H1 (cell line): Measurements from ENCODE around the gene MICALL2. TPM values are rescaled to one million over a fixed set of nuclear protein-coding genes. Genes with fewer than 3 reads are reported as not detected.

ENCODE experiments used
- CTCF ChIA-PET: fragments of 300-600 bp; sonication (Branson Sonifier 250); formaldehyde crosslinking; loops from one replicate; lab custom pipeline; 2021; ENCODE audit not compliant: partially characterized antibody; lab: Charles Lee
- POLR2A ChIA-PET: fragments of 300-600 bp; sonication (Branson Sonifier 250); formaldehyde crosslinking; loops from one replicate; lab custom pipeline; 2021; ENCODE audit warnings: inconsistent platforms; ENCODE audit not compliant: partially characterized antibody; lab: Charles Lee
- DNase-seq, 2 experiments: peaks; one replicate each; pipeline versions ENCODE4 v3.0.0 to v3.0.0-alpha.2; 2010 to 2022; ENCODE audit warnings: low spot score in 2 of 2, low read depth in 1 of 2, mixed read lengths in 1 of 2
- FAIRE-seq: peaks from 2 replicates; lab custom pipeline; 2011; peaks lifted over from hg19 to GRCh38; lab: Jason Lieb, UNC
- H2AFZ ChIP-seq: 2 replicates; pipeline ENCODE4 v1.8.1; 2012; ENCODE audit warnings: low read length, inconsistent platforms
- H2AK5ac ChIP-seq: 2 replicates; pipeline ENCODE4 v1.6.1; 2013; ENCODE audit warnings: low read depth, low read length
- H2BK120ac ChIP-seq: replicated peaks from 2 replicates; pipeline ENCODE3; 2013; ENCODE audit warnings: low read depth, low read length, inconsistent platforms
- H2BK12ac ChIP-seq: 2 replicates; pipeline ENCODE4 v1.6.1; 2013; ENCODE audit warnings: low read depth, low read length
- H2BK15ac ChIP-seq: 2 replicates; pipeline ENCODE4 v1.6.1; 2013; ENCODE audit warnings: low read length
- H2BK20ac ChIP-seq: 2 replicates; pipeline ENCODE4 v1.6.1; 2013; ENCODE audit warnings: low read length
- H2BK5ac ChIP-seq: 2 replicates; pipeline ENCODE4 v1.6.1; 2013; ENCODE audit warnings: low read depth, low read length
- H3K14ac ChIP-seq: 2 replicates; pipeline ENCODE4 v1.6.1; 2013; ENCODE audit warnings: inconsistent platforms; ENCODE audit not compliant: insufficient read length
- H3K18ac ChIP-seq: 2 replicates; pipeline ENCODE4 v1.6.1; 2013; ENCODE audit warnings: low read length; ENCODE audit errors: extremely low read depth
- H3K23ac ChIP-seq: 2 replicates; pipeline ENCODE4 v1.6.1; 2013; ENCODE audit warnings: inconsistent platforms; ENCODE audit not compliant: insufficient read length
- H3K23me2 ChIP-seq: 2 replicates; pipeline ENCODE4 v1.6.1; 2013; ENCODE audit warnings: low read depth, low read length
- H3K27ac ChIP-seq: 2 replicates; pipeline ENCODE4 v1.6.1; 2011; ENCODE audit warnings: low read depth, low read length, inconsistent platforms
- H3K27me3 ChIP-seq, 4 experiments: replicated peaks in 1 of 4; 1 replicate in 1 of 4; 2 replicates in 3 of 4; pipeline versions ENCODE4 v1.6.1 to v1.8.1; 2011 to 2013; ENCODE audit warnings: low read length in 3 of 4, mild to moderate bottlenecking in 3 of 4, inconsistent platforms in 2 of 4, mixed read lengths in 2 of 4, moderate library complexity in 1 of 4; ENCODE audit not compliant: control insufficient read depth in 3 of 4, insufficient read depth in 3 of 4; ENCODE audit errors: extremely low read depth in 1 of 4
- H3K36me3 ChIP-seq, 4 experiments: 2 replicates each; pipeline versions ENCODE4 v1.6.1 to v1.8.1; 2011 to 2013; ENCODE audit warnings: mild to moderate bottlenecking in 4 of 4, low read length in 3 of 4, moderate library complexity in 2 of 4, control low read depth in 1 of 4, inconsistent platforms in 1 of 4; ENCODE audit not compliant: insufficient read depth in 4 of 4, control insufficient read depth in 2 of 4
- H3K4ac ChIP-seq: replicated peaks from 2 replicates; pipeline ENCODE3; 2013; ENCODE audit warnings: low read length, low read depth, mixed read lengths, inconsistent platforms; ENCODE audit not compliant: insufficient read length
- H3K4me1 ChIP-seq, 4 experiments: replicated peaks in 1 of 4; 1 replicate in 1 of 4; 2 replicates in 3 of 4; pipeline versions ENCODE4 v1.6.1 to v1.8.1; 2011 to 2013; ENCODE audit warnings: low read length in 3 of 4, inconsistent platforms in 2 of 4, mixed read lengths in 1 of 4; ENCODE audit not compliant: insufficient read depth in 4 of 4, control insufficient read depth in 3 of 4
- H3K4me2 ChIP-seq, 2 experiments: 2 replicates each; pipeline versions ENCODE4 v1.6.1 to v1.8.1; 2011 to 2013; ENCODE audit warnings: low read depth in 2 of 2, low read length in 2 of 2, control low read depth in 1 of 2, inconsistent platforms in 1 of 2, mild to moderate bottlenecking in 1 of 2; ENCODE audit not compliant: insufficient read depth in 1 of 2
- H3K4me3 ChIP-seq, 4 experiments: fragments of 200-600, 300-600 bp in 1 of 4; sonication (generic), shearing (Covaris generic), sonication (Bioruptor Twin) in 1 of 4; 2 replicates each; pipeline versions ENCODE4 v1.5.1 to v1.8.1; 2011 to 2016; ENCODE audit warnings: low read length in 4 of 4, low read depth in 3 of 4, control low read depth in 2 of 4, inconsistent platforms in 2 of 4, mild to moderate bottlenecking in 2 of 4, mixed read lengths in 1 of 4, moderate library complexity in 1 of 4; ENCODE audit not compliant: insufficient read depth in 2 of 4; ENCODE audit errors: extremely low read depth in 1 of 4
- H3K56ac ChIP-seq: replicated peaks from 2 replicates; pipeline ENCODE3; 2013; ENCODE audit warnings: low read depth, mild to moderate bottlenecking, mixed read lengths, low read length, inconsistent platforms; ENCODE audit not compliant: insufficient read length
- H3K79me1 ChIP-seq: 2 replicates; pipeline ENCODE4 v1.6.1; 2013; ENCODE audit warnings: low read depth, low read length, control low read depth
- H3K79me2 ChIP-seq, 2 experiments: 2 replicates each; pipeline versions ENCODE4 v1.6.1 to v1.8.1; 2012 to 2013; ENCODE audit warnings: low read length in 2 of 2, mild to moderate bottlenecking in 2 of 2, inconsistent platforms in 1 of 2; ENCODE audit not compliant: insufficient read depth in 2 of 2, control insufficient read depth in 1 of 2
- H3K9ac ChIP-seq, 4 experiments: replicated peaks in 1 of 4; 1 replicate in 1 of 4; 2 replicates in 3 of 4; pipeline versions ENCODE4 v1.6.1 to v1.8.1; 2011 to 2013; ENCODE audit warnings: low read depth in 3 of 4, low read length in 3 of 4, control low read depth in 2 of 4, mild to moderate bottlenecking in 2 of 4, moderate library complexity in 2 of 4, inconsistent platforms in 1 of 4; ENCODE audit errors: extremely low read depth in 1 of 4
- H3K9me3 ChIP-seq, 2 experiments: 2 replicates each; pipeline versions ENCODE4 v1.6.1 to v1.8.1; 2012 to 2013; ENCODE audit warnings: mild to moderate bottlenecking in 2 of 2, moderate library complexity in 2 of 2, control low read depth in 1 of 2, inconsistent platforms in 1 of 2, low read depth in 1 of 2, low read length in 1 of 2, mixed read lengths in 1 of 2; ENCODE audit not compliant: insufficient read depth in 2 of 2
- H4K20me1 ChIP-seq, 2 experiments: replicated peaks in 1 of 2; 2 replicates each; pipeline versions ENCODE3 to v1.8.1; 2011 to 2013; ENCODE audit warnings: inconsistent platforms in 2 of 2, low read length in 2 of 2, mild to moderate bottlenecking in 1 of 2; ENCODE audit not compliant: insufficient read depth in 2 of 2, control insufficient read depth in 1 of 2
- H4K5ac ChIP-seq: 2 replicates; pipeline ENCODE4 v1.6.1; 2013; ENCODE audit warnings: low read length, low read depth, mixed read lengths, inconsistent platforms; ENCODE audit not compliant: insufficient read length
- H4K8ac ChIP-seq: 2 replicates; pipeline ENCODE4 v1.8.0; 2013; ENCODE audit warnings: mild to moderate bottlenecking, moderate library complexity, low read length, inconsistent platforms; ENCODE audit not compliant: insufficient read depth; ENCODE audit errors: extremely low read depth
- H4K91ac ChIP-seq: replicated peaks from 2 replicates; pipeline ENCODE3; 2013; ENCODE audit warnings: low read length, mixed read lengths, inconsistent platforms; ENCODE audit not compliant: insufficient read length
- CHD2 ChIP-seq: IDR thresholded peaks from 2 replicates; pipeline ENCODE4 v1.6.1; 2012; ENCODE audit warnings: low read length, improper control_type of control experiment
- EZH2 ChIP-seq: fragments of 200-600 bp; sonication (generic); IDR thresholded peaks from 2 replicates; pipeline ENCODE4 v1.7.1; 2012; ENCODE audit warnings: low read depth, mild to moderate bottlenecking, moderate library complexity, low read length, inconsistent platforms; ENCODE audit not compliant: severe bottlenecking
- HDAC2 ChIP-seq, 2 experiments: fragments of 300-600 bp in 1 of 2; sonication (generic) in 1 of 2; IDR thresholded peaks; 2 replicates each; pipeline ENCODE4 v1.6.1; 2011 to 2012; ENCODE audit warnings: low read depth in 2 of 2, low read length in 2 of 2, mild to moderate bottlenecking in 2 of 2, moderate library complexity in 2 of 2, borderline replicate concordance in 1 of 2, inconsistent platforms in 1 of 2
- SIRT6 ChIP-seq: IDR thresholded peaks from one replicate; pipeline ENCODE4 v1.7.1; 2012; ENCODE audit warnings: low read length, inconsistent platforms
- SIX5 ChIP-seq: IDR thresholded peaks from 2 replicates; pipeline ENCODE4 v1.6.1; 2011; ENCODE audit warnings: mild to moderate bottlenecking, low read depth, low read length
- WGBS, 2 experiments: shearing (Covaris generic) in 1 of 2; methylation state at CpG; one replicate each; pipeline versions ENCODE4 v1.1.6 to v1.1.7; 2013 to 2015; ENCODE audit warnings: low lambda C conversion rate in 2 of 2, mixed read lengths in 2 of 2, inconsistent platforms in 1 of 2, low coverage in 1 of 2, missing lambda C conversion rate in 1 of 2; ENCODE audit not compliant: insufficient replicate concordance in 2 of 2, insufficient coverage in 1 of 2, insufficient read length in 1 of 2; ENCODE audit errors: extremely low coverage in 1 of 2, missing lambda C conversion rate in 1 of 2; 5-methylcytosine and 5-hydroxymethylcytosine counted together
- polyA plus RNA-seq, 7 experiments: library from polyadenylated mRNA; depleted of rRNA in 3 of 7; stranded (reverse) in 5 of 7; unstranded in 2 of 7; fragments of >200 nt in 5 of 7; fragments of 200-250 nt in 2 of 7; gene quantifications; 1 replicate in 5 of 7; 2 replicates in 1 of 7; 4 replicates in 1 of 7; pipeline versions ENCODE4 v1.2.1 to v1.2.3, GENCODE V29; 2011 to 2013; ENCODE audit warnings: missing spikeins in 2 of 7, mixed read lengths in 2 of 7
- total RNA-seq: library from RNA; stranded (reverse); fragmentation: NEBNext Ultra II Directional; extraction: Animal tissue kit (Norgen Biotek cat#: 25700); gene quantifications from 2 replicates; pipeline ENCODE4 v1.2.1, GENCODE V29; 2021

Gene MICALL2
- total and polyA plus RNA-seq, 2 of the 8 experiments (the other 6 are each of a cell fraction or from before 2014, with no cell fraction given) = 5.3 to 8.5 TPM

DNA sequence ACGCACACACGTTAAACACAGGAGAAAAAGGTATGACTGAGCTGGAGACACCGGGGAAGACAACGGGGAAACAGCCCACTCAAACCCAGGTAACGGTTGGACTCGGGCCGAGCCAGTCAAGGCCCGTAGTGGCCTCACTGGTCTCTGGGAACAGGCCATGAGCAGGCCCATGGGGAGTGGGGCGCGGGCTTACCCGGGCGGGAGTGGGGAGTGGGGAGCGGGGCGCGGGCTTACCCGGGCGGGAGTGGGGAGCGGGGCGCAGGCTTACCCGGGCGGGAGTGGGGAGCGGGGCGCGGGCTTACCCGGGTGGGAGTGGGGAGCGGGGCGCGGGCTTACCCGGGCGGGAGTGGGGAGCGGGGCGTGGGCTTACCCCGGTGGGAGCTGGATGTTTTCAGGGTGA is 33.4 kb upstream of the MICALL2 start:
- Histone ChIP-seq H2BK15ac (no peak overlapping the region), H3K4ac (no peak overlapping the region), H4K20me1 (peaks cover 6 to 19% of the 10 kb centered on the region in 2 experiments), H3K36me3 (peaks cover 13 to 68% (median 34%) of the 10 kb centered on the region in 4 experiments), H2AFZ (no peak overlapping the region), H4K8ac (no peak overlapping the region), H4K5ac (no peak overlapping the region), H3K79me2 (no peaks in the 10 kb centered on the region), H3K27ac (no peak overlapping the region), H4K91ac (no peak overlapping the region), H3K4me2 (no peak overlapping the region), H3K56ac (no peak overlapping the region), H3K9me3 (no peaks in the 10 kb centered on the region), H3K18ac (no peak overlapping the region), H3K4me3 (no peak overlapping the region), H3K4me1 (no peaks in the 10 kb centered on the region), H3K79me1 (no peaks in the 10 kb centered on the region), H3K9ac (no peak overlapping the region), H3K27me3 (no peaks in the 10 kb centered on the region), H2AK5ac (no peak overlapping the region), H3K23ac (no peak overlapping the region), H2BK12ac (no peak overlapping the region), H3K14ac (no peak overlapping the region), H2BK5ac (no peak overlapping the region), H2BK20ac (no peak overlapping the region), H2BK120ac (no peak overlapping the region), H3K23me2 (no peaks in the 10 kb centered on the region)
- WGBS, 2 experiments = 86% methylated on average over 8 of the region's 33 CpGs; no CpG with 5 or more reads in 1 of the 2 experiments
- ChIA-PET CTCF (interaction anchor here (0.7 to 1.7 kb wide), 3 partner anchors 15 to 62 kb away, joined by 4 to 5 read pairs (median 4); no protein-coding TSS in a partner anchor), POLR2A (interaction anchor here (0.7 to 2.9 kb wide), 7 partner anchors 9 to 62 kb away, joined by 3 to 17 read pairs (median 3); partner anchors contain the start of gene INTS1)
- DNase-seq = no peak
- no peak for FAIRE-seq
- TF ChIP-seq HDAC2 (IDR thresholded peaks at IDR 0.05; ENCODE audit: borderline replicate concordance in 1 of 2, low read depth in 2 of 2, low read length in 2 of 2) (no peak), CHD2 (no peak), SIX5 (no peak), EZH2 (no peak), SIRT6 (no peak)
